Embryonic facial prominence (tissue), 1 donor: Measurements from ENCODE around the gene RHOT2.

Source experiments
- DNase-seq: peaks from one replicate; pipeline ENCODE4 v3.0.0-alpha.2; 2016; ENCODE audit errors: extremely low spot score

The RHOT2 gene

DNA sequence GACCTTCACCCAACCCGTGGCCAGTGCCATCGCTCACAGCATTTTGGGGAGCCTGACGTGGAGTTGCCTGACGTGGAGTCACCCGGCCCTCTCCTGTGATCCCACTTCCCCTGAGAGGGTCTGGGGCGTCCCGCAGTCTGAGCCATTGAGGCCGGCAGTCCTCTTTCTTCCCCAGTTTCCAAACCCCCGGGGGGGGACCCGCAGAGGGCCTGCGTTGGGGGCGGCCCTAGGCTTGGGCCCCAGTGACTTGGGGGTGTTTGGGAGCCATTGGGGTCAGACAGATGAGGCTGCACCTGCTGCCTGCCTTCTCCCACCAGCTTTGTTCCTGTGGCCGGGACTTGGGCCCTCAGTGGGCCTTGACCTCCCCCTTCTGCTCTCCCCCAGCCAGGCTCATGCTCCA lies 1.7 kb downstream of the RHOT2 start:
- no peak for DNase-seq

DNA sequence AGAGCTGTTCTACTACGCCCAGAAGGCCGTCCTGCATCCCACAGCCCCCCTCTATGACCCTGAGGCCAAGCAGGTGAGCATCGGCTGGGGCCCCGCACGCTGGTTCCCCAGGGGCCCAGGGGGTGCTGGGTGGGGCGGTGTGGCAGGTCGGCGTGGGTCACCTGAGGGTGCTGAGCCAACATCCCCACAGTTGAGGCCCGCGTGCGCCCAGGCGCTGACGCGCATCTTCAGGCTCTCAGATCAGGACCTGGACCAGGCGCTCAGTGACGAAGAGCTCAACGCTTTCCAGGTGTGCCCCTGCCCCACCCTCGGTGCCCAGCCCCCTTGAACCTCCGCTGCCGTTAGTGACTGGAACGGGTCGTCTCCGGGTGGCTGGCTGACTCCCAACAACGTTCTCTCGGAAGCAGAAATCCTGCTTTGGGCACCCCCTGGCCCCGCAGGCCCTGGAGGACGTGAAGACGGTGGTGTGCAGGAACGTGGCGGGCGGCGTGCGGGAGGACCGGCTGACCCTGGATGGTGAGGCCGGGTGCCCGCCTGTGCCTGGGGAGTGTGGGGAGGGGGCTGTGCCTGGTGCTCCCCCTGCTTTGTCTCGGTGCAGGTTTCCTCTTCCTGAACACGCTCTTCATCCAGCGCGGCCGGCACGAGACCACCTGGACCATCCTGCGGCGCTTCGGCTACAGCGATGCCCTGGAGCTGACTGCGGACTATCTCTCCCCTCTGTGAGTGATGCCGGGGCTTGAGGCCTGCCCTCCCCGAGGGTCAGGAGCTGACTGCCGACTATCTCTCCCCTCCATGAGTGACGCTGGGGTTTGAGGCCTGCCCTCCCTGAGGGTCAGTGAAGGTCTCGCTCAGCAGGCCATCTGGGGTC lies 2.8 kb downstream of the RHOT2 start:
- DNase-seq, result no peak

DNA sequence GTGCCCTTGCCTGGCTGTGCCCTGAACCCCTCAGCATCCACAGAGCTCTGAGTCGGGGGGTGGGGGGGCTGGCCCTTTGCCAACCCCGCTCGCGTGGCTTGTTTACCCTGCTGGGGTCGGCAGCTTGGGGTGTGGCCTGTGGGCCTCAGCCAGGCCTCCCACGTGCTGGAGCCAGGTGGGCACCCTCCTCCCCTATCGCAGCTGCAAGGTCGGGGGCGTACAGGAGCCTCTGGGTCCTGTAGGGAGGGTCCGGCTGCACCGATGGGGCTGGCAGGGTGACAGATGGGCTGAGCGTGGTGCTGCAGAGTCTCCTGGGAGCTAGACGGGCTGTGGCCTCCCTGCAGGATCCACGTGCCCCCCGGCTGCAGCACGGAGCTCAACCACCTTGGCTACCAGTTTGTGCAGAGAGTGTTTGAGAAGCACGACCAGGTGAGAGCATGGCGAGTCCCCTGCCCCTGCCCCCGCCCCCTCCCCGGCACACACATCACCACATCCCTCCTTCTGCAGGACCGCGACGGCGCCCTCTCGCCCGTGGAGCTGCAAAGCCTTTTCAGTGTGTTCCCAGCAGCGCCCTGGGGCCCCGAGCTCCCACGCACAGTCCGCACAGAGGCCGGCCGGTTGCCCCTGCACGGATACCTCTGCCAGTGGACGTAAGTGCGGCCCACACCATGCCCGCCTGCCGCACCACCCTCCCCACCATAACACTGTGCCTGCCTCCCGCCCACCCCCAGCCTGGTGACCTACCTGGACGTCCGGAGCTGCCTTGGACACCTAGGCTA lies 3.6 kb downstream of the RHOT2 start:
- no peak for DNase-seq

DNA sequence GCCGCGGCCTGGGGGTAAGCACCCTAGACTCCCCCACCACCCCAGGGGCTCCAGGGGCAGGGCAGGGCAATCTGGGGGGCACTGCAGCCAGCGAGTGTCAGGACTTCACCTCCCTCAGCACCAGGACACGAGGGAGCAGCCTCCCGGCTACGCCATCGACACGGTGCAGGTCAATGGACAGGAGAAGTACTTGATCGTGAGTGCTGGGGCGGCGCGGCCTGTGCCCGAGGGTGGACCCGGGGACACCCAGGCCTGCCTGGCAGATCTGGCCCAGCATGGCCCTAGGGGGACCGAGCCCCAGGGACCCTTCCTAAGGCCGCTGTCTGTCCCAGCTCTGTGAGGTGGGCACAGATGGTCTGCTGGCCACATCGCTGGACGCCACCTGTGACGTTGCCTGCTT lies 4.4 kb downstream of the RHOT2 start:
- no peak for DNase-seq

DNA sequence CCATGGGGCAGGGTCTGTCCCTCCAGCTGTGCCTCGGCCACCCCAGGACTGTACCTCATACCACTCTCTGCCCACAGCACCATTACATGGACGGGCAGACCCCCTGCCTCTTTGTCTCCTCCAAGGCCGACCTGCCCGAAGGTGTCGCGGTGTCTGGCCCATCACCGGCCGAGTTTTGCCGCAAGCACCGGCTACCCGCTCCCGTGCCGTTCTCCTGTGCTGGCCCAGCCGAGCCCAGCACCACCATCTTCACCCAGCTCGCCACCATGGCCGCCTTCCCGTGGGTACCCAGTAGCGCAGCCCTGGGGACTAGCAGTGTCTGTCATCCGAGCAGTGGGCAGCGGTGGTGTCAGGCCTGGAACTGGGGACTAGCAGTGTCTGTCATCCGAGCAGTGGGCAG lies 4.9 kb downstream of the RHOT2 start:
- DNase-seq, result no peak

DNA sequence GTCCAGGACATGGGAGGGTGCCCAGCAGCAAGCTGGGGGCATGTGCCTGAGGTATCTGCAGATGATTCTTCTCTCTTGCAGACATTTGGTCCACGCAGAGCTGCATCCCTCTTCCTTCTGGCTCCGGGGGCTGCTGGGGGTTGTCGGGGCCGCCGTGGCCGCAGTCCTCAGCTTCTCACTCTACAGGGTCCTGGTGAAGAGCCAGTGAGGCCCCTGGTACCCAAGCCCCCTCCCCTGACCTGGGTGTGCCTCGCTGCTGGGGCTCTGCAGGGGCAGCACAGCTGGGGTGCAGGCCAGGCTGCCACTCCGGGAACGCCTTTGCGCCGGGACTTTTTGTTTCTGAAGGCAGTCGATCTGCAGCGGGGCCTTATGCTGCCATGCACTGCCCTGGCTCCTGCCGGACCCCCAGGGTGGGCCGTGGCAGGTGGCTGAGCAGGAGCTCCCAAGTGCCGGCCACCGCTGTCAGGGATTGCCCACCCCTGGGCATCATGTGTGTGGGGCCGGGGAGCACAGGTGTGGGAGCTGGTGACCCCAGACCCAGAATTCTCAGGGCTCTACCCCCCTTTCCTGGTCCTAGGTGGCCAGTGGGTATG lies 5.6 kb downstream of the RHOT2 start:
- DNase-seq, result no peak

DNA sequence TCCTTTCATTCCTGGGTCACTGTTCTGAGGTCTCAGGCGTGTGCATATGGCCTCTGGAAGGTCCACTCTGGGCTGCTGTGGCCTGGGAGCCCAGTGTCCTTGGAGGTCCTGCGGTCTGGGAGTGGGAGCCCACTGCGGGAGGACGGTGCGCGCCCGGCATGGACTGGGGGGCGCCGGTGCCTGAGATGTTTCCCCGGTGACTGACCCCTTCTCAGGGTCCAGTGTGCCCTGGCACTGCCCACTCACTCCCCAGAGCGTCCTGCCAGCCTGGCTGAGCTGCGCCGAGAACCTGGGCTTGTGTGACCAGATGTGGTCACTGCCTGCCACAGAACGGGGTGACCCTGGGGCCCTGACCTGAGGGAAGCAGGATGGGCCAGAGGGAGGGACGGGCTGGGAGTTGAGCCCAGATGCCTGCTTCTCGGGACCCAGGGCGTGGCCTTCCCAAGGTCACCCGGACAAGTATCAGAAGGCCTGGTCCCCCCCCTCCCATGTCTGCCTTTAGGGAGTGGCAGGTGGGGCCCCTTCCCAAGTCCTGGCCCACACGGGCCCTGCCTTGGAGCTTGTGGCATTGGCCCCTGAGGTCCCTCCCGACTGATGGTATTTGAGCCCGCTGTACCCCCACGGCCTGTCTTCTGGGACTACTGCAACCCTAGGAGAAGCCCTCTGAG lies 6.4 kb downstream of the RHOT2 start:
- no peak for DNase-seq

DNA sequence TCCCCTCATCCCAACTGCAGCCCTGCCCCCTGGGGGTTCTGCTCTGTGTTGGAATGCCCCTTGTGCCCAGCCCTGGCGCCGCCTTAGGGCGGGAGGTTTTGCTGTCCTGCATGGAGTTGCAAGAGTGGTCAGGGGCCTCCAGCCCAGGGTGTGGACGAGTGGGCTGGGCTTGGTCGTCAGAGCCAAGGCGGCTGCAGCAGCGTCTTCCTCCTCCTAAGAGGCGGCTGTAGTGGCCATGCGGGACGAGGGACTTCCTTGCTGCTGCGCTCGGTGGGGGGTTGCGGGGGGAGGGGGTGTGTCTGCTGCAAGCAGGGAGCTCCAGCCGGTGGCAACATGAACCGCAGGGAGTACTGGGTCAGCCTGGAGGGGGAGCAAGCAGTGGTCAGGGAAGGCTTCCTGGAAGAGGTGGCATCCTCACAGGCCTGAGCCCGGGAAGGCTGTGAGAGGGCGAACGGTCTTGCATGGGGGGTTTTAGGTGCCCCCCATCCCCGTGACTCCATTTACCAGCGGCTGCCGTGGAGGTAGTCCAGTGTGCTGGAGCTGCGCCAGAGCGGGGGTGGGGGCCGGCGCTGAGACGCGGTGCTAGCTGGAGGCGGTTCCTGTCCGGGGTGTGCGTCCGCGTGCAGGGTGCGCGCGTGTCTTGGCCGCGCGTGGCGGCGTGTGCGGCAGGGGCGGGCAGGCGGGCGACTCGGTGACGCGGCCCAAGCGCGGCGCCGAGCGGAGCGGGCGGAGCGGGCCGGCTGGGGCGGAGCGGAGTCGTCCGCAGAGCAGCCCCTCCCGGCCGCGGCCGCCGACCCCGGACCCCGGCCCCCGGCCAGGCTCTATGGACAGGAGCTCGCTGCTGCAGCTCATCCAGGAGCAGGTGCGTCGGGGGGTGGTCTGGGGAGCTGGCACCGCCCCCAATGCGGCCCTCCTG lies 7.3 kb downstream of the RHOT2 start, which contains the start of gene RHBDL1:
TSS of gene RHBDL1 (plus strand) at position 704 of the 916 bp plus-strand sequence. CDS start at position 824, 120 bp downstream.
- no peak for DNase-seq

DNA sequence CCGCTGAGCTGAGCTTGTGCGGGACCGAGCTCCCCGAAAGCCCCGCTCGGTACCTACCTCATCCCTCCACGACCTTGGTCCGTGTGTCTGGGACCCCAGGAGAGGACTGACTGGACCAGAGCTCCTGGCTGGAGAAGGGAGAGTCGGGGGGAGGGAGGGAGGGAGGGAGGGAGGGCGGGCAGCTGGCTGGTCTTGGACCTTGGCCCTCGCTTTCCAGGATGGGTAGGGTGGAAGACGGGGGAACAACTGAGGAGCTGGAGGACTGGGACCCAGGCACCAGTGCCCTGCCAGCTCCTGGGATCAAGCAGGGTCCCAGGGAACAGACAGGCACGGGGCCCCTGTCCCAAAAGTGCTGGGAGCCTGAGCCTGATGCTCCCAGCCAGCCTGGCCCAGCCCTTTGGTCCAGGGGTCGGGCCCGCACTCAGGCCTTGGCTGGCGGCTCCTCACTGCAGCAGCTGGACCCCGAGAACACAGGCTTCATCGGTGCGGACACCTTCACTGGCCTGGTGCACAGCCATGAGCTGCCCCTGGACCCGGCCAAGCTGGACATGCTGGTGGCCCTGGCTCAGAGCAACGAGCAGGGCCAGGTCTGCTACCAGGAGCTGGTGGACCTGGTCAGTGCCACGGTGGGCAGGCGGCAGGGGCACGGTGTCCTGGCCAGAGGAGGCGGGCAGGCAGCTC lies 8.1 kb downstream of the RHOT2 start:
- DNase-seq, result no peak

DNA sequence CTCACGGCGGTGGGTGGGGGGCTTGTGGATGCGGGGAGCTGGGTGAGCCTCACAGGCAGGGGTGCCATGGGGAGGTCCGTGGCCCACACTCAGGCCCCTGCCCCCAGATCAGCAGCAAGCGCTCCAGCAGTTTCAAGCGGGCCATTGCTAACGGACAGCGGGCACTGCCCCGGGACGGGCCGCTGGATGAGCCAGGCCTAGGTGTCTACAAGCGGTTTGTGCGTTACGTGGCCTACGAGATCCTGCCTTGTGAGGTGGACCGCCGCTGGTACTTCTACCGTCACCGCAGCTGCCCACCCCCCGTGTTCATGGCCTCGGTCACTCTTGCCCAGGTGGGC lies 8.6 kb downstream of the RHOT2 start:
- no peak for DNase-seq

DNA sequence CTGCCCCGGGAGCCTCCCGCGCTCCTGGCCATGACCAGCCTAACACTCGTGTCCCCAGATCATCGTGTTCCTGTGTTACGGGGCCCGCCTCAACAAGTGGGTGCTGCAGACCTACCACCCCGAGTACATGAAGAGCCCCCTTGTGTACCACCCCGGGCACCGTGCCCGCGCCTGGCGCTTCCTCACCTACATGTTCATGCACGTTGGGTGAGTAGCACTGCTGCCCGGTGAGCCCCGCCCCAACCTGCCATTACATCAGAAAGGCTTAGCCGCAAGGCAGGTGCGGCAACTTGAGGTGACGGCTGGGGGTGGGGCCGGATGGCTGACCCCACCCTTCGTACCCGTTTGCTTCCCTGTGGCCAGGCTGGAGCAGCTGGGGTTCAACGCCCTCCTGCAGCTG lies 9.0 kb downstream of the RHOT2 start:
- no peak for DNase-seq

DNA sequence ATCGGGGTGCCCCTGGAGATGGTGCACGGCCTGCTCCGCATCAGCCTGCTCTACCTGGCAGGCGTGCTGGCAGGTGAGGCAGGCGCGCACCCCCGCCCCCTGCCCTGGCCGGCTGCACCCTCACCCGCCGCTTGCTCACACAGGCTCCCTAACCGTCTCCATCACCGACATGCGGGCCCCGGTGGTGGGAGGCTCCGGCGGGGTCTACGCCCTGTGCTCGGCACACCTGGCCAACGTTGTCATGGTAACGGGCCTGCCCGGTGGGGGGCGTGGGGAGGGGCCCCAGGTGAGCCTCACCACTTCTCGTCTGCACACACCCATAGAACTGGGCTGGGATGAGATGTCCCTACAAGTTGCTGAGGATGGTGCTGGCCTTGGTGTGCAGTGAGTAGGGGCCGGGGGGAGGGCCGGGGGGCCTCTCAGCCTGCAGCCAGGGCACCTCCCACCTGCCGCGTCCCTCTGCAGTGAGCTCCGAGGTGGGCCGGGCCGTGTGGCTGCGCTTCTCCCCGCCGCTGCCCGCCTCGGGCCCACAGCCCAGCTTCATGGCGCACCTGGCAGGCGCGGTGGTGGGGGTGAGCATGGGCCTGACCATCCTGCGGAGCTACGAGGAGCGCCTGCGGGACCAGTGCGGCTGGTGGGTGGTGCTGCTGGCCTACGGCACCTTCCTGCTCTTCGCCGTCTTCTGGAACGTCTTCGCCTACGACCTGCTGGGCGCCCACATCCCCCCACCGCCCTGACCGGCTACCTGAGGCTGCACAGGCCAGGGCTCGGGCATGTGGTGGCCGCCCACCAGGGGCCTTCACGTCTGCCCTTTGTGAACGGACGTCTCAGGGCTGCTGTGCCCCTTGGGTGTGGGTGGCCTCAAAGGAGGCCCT lies 9.6 kb downstream of the RHOT2 start:
- no peak for DNase-seq

DNA sequence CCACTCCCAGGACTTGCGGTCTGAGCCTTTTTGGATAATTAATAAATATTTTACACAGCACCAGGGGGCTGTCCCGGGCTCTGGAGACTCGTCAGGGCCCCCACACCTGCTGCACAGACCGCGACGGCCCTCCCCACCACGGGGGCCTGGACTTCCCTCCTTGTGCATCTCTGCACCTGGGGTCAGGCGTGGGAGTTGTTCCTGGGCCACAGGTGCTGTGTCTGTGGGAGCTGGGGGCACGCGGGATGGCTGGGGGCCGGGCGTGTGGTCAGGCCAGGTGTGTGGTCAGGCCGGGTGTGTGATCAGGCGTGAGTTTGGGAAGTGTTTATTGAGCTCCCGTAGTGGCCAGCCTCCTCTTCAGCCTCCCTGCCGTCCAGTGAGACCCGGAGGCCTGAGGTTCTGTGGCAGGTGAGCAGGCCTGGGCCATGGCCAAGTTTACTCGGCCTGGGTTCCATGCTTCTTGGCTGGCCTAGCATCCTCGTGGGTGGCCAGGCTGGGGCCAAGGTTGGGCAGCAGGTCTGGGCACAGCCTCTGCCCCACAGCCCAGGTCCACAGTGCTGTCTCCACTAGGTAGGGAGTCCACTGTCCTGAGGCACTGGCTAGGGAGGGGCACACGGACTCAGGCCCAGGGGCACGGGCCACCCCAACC lies 10.4 kb downstream of the RHOT2 start:
- no peak for DNase-seq

DNA sequence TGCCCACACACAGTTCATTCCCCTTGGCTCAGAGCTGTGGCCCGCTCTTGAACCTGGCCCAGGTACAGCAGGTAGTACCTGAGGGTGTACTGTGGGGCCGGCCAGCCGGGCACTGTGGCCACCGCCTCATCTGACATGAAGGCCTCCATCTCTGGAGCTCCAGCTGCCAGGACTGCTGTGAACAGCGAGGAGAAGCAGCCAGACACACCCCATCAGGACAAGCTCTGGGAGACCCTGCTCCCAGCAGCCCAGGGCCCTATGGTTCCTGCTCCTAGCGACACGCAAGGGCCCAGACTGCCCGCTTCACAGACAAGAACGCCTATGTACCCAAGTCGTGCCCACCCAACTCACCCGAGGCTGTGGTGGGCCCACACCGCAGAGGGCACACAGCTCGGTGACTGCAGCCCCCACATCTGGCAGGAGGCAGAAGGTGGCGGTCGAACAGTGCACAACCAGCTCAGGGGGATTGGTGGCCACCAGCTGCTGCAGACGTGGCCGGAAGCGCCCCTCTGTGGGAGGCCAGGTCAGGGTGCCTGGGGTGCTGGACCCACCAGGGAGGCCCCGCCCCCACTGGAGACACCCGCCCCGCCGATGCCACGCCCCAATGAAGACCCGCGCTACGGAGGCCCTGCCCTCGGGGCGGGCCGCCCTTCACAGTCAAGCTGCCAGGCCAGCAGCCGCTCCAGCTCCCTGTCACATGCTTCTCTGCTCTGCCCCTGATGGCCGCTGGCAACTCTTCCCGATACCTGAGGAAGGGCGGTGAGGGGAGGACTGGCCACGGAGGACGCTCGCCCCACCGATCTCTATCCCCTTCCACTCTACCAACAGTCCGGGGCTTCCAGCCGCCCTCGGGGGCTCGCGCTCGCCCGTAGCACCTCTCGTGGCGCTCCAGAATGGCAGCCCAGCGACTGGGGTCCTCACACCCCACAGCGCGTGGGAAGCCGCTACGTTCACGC lies 11.2 kb downstream of the RHOT2 start:
- DNase-seq, result peak; percentile 48

DNA sequence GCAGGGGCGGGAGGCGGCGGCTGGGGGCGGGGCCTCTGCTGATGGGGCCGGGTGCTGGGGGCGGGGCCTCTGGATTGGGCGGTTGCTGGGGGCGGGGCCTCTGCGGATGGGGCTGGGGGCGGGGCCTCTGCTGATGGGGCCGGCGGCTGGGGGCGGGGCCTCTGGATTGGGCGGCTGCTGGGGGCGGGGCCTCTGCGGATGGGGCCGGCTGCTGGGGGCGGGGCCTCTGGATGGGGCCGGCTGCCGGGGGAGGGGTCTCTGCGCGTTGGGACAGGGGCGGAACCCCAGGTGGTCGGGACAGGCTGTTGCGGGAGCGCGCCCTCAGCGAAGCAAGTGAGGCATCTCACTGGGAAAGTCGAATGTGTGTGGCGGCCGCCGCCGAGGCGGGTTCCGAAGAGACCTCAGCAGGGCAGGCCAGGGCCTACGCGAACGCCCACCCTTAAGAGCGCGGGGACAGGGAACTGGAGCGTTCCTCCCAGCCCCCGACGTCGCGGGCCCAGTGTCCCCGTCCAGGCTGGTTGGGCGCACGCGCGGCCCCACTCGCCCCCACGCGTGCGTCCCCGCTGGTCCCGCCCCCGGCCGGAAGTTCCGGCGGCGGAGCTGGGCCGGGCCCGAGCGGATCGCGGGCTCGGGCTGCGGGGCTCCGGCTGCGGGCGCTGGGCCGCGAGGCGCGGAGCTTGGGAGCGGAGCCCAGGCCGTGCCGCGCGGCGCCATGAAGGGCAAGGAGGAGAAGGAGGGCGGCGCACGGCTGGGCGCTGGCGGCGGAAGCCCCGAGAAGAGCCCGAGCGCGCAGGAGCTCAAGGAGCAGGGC lies 12.1 kb downstream of the RHOT2 start, which contains the start of gene STUB1:
TSS of gene STUB1 (plus strand) at position 597 of the 811 bp plus-strand sequence. CDS start at position 713, 116 bp downstream.
- peak; percentile 68 for DNase-seq

DNA sequence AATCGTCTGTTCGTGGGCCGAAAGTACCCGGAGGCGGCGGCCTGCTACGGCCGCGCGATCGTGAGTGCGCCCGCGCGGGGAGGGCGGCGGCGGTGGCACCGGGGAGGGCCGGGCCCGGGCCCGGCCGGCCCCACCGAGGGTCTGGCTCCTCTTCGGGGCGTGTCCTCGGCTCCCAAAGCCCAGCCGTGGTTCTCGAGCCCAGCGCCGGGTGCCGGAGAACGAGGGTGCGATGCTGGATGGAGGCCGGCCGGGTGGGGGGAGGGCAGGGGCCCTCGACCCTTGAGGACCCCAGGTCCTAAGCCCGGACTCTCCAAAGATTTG lies 12.7 kb downstream of the RHOT2 start:
- no peak for DNase-seq
